Left colon (tissue), 2 donors: ENCODE measurements around the gene PER3. TPM values are rescaled to one million over a fixed set of nuclear protein-coding genes. Genes with fewer than 3 reads are reported as not detected.

ENCODE experiments used
- ATAC-seq: fragments of 200-7000 bp; cut with Tn5 transposase; one replicate; pipeline ENCODE4 v1.9.1; 2020; ENCODE audit warnings: mild to moderate bottlenecking, moderate library complexity
- DNase-seq, 2 donors: peaks; one replicate each; pipeline ENCODE4 v3.0.0-alpha.2; 2020
- intact Hi-C, 2 donors: fragments of 100-400 bp; cut with DNase I in 1 of 2; cut with micrococcal nuclease in 1 of 2; formaldehyde crosslinking; loops; one replicate each; pipeline versions ENCODE4 v1.11.2 to v1.14.0; 2022; cut with DNase I, micrococcal nuclease
- total RNA-seq, 2 donors: library from RNA; stranded (reverse); fragmentation: NEBNext Ultra II Directional; extraction: Animal tissue kit (Norgen Biotek cat#: 25700); gene quantifications; one replicate each; pipeline ENCODE4 v1.2.1, GENCODE V29; 2021
- donor health status: DM: no; HTN: no; CAD: no.
- donor health status: DM: yes; HTN: yes; CAD: no.

PER3 gene
- total RNA-seq, 2 donors from 2014 or later = 7.2 to 9.5 TPM

DNA sequence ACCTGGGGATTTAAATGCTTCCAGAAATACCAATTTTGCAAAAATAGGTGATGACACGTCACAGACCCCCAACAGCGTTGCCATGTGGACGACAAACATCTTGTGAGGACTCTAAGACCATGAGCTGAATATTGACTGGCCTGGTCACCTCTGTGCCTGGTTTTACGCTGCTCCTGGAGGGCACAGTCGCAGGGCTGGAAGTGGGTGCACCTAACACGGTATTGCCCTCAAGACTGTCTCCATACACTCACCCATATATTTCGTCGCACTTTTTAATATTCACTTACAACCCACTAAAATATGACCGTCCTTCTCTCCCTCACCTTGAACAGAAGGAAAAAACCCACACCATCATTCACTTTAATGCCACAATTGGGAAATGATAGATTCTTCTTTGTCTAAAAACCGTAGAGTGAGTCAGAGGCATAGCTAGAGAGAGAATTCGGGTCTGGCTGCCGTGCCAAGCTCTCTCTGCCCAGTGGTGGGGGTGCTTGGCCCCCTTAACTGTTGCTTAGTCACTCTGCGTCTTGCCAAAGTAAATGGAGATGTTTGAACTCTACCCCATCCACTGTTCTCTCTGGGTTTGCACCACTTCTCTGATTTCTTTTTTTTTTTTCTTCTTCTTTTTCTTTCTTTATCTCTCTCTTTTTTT lies 109.6 kb downstream of the PER3 start:
- ATAC-seq (no peak), DNase-seq (no peak)
- intact Hi-C loops = no loop called here

Other genes with a start within 250 kb of the PER3 start
- gene VAMP3, start 13.0 kb upstream of the PER3 start, total RNA-seq = 100 to 1,000 TPM in 1 of 2 donors, 10 to 100 TPM in 1; 90.9 to 100 TPM
- gene UTS2, start 68.8 kb downstream of the PER3 start, total RNA-seq = not detected
- gene TNFRSF9, start 156.5 kb downstream of the PER3 start, total RNA-seq = under 1 TPM; 0.09 to 0.50 TPM
- 100 to 1,000 TPM; 167 to 171 TPM for gene PARK7, start 177.4 kb downstream of the PER3 start, total RNA-seq
- 10 to 100 TPM; 37.2 to 57.8 TPM for gene ERRFI1, start 242.0 kb downstream of the PER3 start, total RNA-seq